GM21723 (cell line): ENCODE data around the gene PLXNA4.

Experiments
- ATAC-seq: cut with Tn5 transposase; IDR thresholded peaks from one replicate; pipeline ENCODE4 v1.9.1; 2021; ENCODE audit warnings: mild to moderate bottlenecking, moderate library complexity; ENCODE audit not compliant: unreplicated experiment

PLXNA4 gene

DNA sequence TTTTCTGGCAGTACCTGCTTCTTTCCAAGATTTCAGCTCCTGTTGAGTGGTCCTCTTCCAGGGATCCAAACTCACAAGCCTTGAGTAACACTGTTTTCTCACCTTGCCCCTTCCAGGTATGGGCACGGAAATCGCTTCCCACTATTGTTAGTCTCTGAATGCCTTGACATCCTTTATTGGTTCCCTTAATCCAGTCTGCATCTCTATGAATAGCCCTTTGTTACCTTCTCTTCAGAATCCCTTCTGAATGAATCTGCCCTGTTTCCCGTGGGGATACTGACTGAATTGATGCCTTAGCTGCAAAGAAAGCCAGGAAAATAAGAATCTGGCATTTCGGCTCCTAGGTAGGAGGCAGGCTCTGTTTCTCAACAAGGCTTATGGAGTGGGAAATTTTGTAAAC lies 467.7 kb downstream of the PLXNA4 start:
- no peak for ATAC-seq

DNA sequence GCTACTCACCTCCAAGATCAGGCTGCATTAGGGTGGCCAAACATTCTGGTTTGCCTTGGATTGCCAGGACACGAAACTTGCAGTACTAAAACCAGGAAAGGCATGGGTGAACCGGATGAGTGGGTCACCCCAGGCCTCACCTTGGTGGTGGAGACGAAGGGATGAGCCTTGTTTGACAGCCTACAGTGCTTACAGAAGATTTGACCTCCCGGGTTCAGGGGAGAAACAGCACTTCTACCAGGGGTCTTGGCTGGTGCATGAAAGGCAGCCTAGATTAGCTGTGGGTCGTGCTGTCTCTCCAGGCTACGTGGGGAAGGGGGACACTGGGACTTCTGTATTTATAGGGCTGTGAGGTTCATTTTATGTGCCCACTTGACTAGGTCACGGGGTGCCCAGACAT lies 469.8 kb downstream of the PLXNA4 start:
- ATAC-seq, result no peak

DNA sequence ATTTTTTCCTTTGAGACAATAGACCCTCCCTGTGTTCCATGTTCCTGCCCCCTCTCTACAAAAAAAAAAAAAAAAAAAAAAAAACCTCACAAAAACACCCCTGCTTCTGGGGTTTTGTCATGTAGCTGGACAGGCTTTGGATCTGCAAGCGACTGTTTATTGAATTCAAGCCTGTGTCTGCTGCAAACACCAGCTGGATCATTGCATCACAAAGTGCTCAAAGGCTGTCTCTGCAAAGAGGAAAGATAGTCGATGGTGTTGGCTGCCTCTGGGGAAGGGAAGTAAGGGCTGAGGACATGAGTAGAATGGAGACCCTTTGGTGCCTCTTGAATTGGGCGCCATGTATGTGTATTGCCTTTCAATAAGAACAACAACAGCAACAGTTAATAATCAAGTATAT lies 471.2 kb downstream of the PLXNA4 start:
- no peak for ATAC-seq

DNA sequence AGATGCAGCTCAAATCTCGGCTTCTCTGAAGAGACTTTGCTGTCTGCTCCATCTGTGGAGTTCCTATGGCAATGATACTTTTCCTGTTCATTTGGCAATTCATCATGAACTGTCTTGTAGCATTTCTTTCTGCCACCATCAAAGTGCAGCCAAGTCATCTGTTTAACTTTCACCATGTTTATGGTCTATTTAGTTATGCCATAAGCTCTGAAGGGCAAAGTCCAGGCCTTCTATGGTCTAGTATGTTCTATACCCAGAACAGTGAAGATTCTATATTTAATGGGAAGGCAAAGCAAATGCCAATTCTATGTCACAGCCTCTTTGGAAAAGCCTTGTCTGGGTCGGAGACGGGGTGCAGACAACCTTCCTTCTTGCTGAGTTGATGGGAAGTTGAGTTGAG lies 472.6 kb downstream of the PLXNA4 start:
- ATAC-seq, result no peak

DNA sequence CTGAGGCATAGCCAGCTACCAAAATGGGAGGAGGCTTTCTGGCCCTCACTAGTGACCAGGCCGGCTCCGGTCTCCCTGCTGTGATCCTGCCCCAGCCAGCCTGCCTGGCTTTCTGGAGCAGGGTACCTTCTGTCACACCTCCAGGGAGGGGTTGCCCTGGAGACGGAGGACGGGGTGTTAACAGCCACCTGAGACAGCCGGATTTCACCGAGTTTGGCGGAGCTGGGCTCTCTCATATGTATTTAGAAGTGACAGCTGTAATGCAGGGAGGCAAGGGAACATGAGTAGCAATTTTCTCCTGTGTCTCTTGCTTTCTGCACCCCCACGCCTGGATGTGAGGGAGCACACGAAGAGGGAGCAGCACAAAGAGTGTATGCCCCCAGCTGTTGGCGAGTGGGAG lies 473.3 kb downstream of the PLXNA4 start:
- no peak for ATAC-seq

DNA sequence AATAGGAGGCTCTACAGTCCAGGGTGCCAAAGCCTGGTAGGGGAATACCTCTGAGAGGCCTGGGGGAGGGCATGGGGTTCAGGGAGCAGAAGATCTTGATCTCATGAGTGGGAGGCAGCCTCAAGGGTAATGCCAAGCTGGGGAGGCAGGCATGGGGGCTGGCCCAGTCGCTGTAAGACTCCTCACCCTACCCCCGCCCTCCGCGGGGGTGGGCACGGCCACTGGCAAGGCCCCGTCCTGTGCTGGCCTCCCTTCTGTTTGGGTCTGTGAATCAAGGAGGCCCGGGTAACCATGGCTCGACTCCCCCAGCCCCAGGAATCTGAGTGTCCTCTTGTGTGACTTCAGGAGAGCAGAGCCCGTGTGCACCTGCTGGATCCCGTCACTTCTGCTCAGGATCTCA lies 473.9 kb downstream of the PLXNA4 start:
- ATAC-seq, result no peak

DNA sequence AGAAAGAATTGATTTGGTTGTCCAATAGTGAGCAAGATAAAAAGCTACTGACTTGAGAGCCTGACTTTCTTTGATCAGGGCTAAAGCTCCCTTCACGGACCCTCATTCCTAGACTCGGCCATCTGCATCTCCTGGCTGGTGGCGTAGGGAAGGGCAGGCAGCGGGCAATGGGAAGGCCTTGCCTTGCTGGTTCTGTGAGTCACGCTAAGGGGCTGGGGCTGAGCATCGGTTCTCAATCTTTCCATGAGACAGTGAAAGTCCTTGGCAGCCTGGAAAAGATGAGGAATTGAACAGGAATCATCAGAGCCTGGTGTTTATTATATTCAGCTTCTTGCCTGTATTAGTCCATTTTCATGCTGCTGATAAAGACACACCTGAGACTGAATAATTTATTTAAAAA lies 475.3 kb downstream of the PLXNA4 start:
- no peak for ATAC-seq

DNA sequence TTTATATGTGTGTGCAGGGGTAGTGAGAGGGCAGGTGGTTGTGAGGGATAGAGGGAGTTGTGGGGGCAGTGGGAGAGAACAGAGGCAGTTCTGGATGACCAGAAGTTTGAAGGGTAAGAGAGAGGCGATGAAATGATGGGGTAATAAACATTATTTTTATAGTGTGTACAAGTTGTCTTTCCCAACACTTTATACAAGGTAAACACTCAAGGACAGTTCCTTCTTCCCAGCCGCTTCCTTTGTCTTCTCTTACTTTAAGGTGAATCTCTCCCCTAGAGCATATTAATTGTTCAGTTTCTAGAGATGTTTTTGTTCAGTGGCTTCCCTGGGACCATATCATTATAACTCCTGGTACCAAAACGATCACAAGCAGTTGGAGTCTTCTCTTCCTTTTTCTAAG lies 475.8 kb downstream of the PLXNA4 start:
- ATAC-seq, result no peak

DNA sequence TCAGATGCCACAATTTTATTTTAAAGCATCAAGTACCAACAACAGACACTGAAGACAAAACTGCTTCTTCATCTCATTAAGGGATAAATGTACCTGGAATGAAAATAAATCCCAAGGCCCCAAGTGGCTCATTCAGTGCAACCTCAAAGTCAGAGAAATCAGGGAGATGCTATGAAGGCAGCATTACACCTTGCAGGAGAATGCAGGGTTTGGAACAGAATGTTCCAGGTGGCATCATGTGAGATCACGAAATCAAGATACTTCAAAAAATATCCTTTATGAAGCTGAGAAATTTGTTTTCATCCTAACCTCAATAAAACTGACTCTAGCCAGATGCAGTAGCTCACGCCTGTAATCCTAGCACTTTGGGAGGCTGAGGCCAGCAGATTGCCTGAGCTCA lies 477.1 kb downstream of the PLXNA4 start:
- no peak for ATAC-seq

DNA sequence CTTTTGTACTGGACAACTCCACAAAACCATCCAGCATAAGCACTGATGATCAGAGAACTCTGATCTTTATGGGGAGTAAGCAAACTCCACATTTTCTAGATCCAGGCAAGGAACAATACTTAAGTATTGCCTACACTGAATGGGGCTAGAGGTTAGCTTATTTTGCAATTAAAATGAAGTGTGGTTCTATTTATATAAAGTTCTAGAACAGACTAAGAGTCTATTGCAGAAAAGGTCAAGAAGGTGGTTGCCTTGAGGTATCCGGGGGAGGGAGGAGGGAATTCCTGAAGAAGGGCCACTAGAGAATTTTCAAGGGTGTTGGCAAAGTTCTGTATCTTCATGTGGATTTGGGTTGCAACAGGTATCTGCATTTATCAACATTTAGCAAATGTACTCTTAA lies 477.9 kb downstream of the PLXNA4 start:
- no peak for ATAC-seq

DNA sequence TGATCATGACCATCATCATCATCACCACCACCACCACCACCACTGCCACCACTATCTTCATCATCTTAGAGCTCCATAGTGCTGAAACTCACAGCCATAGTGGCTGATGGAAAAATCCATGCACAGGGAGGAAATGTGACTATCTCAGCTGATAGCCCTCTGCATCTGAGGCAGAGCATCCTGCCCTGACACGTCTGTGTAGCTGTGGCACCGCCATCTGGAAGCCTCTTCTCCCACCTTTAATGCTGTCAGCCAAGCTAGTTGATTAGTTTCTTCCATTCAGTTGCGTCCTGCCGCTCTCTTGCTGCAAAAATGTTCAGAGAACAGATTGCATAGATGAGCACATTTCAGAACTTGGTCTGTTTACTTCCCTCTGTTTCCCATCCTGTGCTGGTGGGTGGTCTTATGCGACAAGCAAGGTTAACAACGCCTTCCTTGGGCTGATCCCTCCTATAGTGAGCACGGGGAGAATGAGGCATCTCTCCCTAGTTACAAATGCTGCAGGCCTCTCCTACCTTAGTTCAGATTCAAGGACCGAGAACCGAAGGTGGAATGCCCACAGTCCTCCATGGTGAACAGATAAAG lies 478.6 kb downstream of the PLXNA4 start:
- no peak for ATAC-seq

DNA sequence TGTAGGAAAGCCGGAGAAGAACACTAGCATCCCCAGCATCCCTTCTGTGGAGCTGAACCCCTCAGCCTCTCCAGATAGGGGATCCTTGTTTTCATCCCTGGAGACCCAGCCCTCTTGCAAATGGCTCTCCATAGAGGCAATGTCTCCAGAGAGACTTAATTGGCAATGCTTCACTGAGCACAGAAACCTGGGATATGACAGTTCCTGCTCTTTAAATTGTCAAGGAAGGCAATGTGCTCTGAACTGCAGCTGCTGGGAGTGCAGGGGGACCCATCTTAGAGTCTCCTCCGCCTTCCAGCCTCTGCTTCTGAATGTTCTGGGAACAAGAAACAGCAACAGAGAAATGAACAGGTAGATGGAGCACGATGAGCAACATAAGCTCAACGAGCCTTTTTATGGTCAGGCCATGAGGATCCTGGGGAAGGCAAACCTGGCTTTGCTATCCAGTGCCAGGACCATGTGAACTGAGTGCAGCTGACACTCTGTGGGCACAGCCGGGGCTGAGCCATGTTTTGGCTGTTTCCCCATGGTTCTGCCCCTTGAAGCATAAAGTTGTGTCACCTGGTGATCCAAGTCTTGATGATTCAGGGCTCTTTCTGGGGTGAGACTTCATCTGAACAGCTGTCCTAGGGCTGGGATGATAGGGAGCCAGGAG lies 481.0 kb downstream of the PLXNA4 start:
- no peak for ATAC-seq

DNA sequence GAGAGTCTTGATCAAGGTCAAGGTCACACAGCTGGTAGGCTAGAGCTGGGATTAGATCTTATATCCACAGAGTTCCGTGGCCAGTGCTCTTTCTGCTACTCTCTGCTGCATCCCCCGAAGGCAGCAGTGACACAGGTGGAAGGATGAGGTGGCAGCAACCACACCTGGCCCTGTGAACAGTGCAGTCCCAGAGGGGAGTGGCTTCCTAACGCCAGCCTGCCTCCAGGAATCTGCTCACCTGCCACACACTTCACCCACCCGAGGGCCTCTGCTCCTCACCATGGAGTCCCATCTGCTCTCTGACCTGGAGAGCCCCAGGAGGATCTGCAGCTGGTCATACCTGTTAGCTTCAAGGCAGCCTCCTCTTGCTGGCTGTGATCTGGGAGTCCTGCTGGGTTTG lies 484.2 kb downstream of the PLXNA4 start:
- ATAC-seq, result no peak

DNA sequence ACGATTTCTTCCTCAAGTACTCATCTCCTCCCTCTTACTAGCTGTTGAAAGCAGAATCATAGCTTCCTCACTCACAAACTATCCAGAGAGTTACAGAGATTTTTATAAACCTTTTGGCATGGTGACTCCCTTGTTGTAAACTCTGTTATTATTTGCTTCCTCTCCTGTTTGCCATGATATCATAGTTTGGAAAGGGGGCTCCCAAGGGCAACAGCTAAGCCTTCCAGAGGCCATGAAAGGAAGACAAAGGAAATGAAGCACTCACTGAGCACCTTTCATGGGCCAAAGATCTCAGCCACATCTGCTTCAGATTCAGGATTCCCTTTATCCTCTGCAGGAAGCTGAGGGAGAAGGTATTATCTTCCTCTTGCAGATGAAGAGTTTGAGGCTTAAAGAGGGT lies 484.6 kb downstream of the PLXNA4 start:
- ATAC-seq, result no peak

DNA sequence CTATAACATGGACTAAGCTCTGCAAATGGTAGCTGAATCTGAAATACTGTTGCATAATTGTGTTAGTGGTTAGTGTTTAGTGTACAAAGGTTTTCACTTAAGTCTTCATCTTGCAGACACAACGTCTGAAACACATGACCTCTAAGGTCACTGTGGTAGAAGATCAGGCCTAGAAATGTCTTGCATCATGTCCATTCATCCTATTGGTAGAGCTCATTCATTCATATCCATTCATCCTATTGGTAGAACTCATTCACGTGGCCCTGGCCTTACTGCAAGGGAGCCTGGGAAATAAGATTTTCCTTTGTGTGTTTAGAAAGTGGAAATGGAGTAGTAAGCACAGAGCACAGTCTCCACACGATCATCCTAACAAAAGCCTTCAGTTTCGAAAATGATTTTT lies 485.8 kb downstream of the PLXNA4 start:
- ATAC-seq, result no peak

DNA sequence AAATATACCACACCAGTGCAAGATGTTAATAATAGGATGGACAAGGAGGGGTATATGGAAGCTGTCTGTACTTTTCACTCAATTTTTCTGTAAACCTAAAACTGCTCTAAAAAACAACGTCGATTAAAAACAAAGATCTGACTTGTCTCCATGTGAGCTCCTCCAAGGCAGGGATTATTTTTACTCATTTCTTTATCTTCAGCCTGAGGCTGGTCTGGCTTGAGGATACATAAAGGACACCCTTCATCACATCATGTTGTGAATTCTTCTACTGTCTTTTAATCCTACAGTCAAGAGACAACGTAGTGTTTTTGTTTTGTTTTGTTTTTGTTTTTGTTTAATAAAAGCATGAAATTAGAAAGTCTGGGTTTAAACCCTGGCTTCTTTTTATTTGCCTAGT lies 486.9 kb downstream of the PLXNA4 start:
- no peak for ATAC-seq

DNA sequence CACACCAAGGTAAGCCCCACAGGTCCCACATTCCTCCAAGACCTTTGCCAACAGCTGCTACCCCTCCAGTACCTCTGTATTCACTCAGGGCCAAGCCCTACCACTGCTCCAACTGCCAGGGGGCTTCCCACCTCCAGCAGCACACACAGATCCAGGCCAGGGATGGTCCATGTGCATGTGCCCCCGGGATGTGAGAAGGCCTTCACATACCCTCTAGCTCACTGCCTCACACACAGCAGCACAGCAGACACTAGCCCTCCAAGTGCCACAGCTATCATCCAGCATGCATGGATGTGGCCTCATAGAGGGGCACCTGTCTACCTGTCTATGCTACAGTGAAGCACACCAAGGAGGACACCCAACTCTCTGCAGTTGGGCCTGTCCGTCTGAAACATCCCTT lies 488.8 kb downstream of the PLXNA4 start:
- no peak for ATAC-seq

DNA sequence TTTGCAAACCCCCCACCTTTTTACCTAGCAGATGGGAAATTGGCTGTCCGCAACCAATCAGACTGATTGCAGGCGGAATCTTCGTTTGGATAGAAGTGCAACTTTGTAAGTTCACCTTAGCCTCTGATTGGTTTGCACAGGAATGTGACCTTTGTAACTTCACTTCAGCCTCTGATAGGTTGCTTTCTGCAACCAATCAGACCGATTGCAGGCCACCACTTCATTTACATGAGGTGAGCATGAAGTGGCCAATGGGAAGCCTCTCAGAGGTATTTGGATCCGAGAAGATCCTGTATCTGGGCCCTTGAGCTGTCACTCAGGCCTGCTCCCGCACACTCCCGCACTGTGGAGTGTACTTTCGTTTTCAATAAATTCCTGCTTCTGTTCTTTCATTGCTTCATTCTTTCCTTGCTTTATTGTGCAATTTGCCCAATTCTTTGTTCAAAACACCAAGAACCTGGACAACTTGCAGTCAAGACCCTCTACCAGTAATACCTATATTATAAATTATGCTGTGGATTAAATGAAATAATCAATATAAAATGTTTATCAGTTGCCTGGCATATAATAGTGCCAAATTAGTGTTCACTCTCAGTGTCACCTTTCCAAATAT lies 491.4 kb downstream of the PLXNA4 start:
- no peak for ATAC-seq

DNA sequence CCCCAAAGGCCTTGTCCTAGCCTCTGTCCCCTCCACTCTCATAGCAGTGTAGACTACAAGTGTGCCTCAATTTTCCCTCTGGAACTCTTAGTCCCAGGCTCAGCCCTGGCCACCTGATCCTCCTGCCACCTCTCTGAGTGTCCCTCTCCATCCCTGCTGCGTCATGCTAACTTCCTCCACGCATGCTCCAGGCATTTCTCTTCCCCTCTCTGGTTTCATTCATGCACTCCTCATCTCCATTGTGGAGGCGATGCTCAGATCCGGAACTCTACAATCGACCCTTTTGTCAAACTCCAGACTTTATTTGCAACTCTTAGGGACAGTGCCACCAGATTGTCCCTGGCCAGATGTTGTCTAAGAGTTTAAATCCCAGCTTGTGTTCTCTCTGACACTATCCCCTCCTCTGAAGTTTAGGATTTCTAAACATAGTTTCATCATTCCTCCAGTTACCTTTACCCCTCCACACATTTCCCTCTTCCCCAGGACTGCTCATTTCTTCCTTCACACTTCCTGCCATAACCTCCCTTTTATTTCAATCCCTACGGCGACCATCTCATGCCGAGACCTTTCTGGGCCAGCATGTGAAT lies 492.6 kb downstream of the PLXNA4 start:
- no peak for ATAC-seq

DNA sequence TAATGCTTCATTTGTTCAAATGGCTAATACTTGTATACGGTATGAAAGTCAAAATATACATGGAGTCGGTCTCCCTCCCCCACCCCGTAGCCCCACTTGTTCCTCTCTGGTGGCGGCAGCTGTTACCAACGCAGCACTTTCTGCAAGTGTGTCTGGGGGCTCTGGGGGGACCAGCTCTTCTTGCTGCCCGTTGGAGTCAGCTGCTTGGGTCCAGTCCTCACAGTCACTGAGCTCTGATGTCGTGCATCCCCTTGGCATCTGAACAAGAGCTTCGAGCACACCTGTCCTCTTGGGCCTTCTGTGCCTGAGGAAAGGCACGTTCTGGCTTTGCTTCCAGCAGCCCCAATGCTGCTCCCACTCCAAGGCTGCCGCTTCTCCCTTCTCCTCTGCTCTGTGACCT lies 493.1 kb downstream of the PLXNA4 start:
- no peak for ATAC-seq

DNA sequence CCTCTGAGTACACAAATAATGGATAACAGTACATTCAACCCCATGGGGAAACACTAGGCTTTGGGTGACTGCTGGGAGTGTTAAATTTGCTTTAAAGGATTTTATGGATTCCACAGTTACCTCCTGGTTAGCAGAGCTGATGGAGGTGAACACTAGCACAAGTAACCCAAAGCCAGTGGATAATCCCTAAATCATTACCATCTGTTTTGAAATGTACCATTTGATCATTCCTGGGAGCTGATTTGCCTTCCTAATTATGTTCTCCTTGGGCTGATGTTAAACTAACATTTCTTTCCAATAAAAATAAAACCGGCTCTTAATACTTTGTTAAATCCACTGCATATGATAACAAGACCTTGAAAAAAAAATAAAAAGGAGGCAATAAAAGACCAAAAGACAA lies 493.9 kb downstream of the PLXNA4 start:
- ATAC-seq, result no peak

DNA sequence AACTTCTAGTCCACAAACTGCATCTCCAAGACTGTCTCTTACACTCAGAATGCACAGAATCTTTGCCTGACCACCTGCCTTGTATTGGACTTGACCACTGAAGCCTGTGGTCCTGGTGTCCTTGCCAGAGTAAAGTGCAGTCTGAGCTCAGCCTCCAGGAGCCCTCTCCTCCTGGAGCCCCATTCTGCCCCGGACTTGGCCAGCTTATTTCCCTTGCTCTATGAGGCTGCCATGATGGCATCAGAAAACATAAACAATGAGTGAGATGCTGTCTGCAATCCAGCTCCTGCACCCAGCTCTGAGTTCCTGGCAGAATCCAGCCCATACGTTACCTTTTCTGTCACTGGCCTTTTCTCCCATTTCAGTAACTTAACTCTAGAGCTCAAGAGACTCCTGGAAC lies 494.6 kb downstream of the PLXNA4 start:
- ATAC-seq, result no peak
